Type B pancreatic cell (in vitro differentiated cells): ENCODE results near the gene RSPH1. TPM values are rescaled to one million over a fixed set of nuclear protein-coding genes. Genes with fewer than 3 reads are reported as not detected.
A peak's percentile ranks its signal among the peaks of the same experiment; 100 is the strongest.

Experiments
- DNase-seq: peaks from one replicate; pipeline ENCODE4 v3.0.0; 2021; ENCODE audit warnings: mixed read lengths; ENCODE audit not compliant: unreplicated experiment; ENCODE audit errors: extremely low spot score
- H3K27ac Mint-ChIP-seq: 2 replicates; pipeline ENCODE4 v1.8.0; 2021; ENCODE audit warnings: mild to moderate bottlenecking, mixed read lengths
- H3K27me3 Mint-ChIP-seq: 2 replicates; pipeline ENCODE4 v1.8.0; 2021; ENCODE audit warnings: mixed read lengths
- H3K36me3 Mint-ChIP-seq: 2 replicates; pipeline ENCODE4 v1.8.0; 2021; ENCODE audit warnings: mixed read lengths
- H3K4me1 Mint-ChIP-seq: one replicate; pipeline ENCODE4 v1.8.0; 2021; ENCODE audit warnings: mixed read lengths; ENCODE audit not compliant: unreplicated experiment
- H3K4me3 Mint-ChIP-seq: 2 replicates; pipeline ENCODE4 v1.8.0; 2021; ENCODE audit warnings: mild to moderate bottlenecking, mixed read lengths
- H3K9me3 Mint-ChIP-seq: 2 replicates; pipeline ENCODE4 v1.8.0; 2021; ENCODE audit warnings: mixed read lengths
- CTCF ChIP-seq: fragments of 200-600 bp; sonication (generic); conservative IDR thresholded peaks from 2 replicates; pipeline ENCODE4 v1.5.0; 2021; ENCODE audit warnings: antibody characterized with exemption, mild to moderate bottlenecking
- total RNA-seq: library from RNA; stranded (reverse); gene quantifications from 2 replicates; pipeline ENCODE4 v1.2.1, GENCODE V29; 2021; ENCODE audit warnings: low replicate concordance

The RSPH1 gene
- total RNA-seq, 1 donor from 2014 or later = 5.2 TPM

- Mint-ChIP-seq H3K4me3 (no peak overlapping the region), H3K27ac (no peak overlapping the region), H3K36me3 (peaks cover 9% of the 10 kb centered on the region), H3K4me1 (peaks cover 31% of the 10 kb centered on the region), H3K9me3 (no peaks in the 10 kb centered on the region), H3K27me3 (no peaks in the 10 kb centered on the region)
- TF ChIP-seq CTCF = no peak
- DNase-seq = no peak
These were observed 43.3 kb upstream of the RSPH1 start for GRCh38 chr21:42539342-42539741.

DNA sequence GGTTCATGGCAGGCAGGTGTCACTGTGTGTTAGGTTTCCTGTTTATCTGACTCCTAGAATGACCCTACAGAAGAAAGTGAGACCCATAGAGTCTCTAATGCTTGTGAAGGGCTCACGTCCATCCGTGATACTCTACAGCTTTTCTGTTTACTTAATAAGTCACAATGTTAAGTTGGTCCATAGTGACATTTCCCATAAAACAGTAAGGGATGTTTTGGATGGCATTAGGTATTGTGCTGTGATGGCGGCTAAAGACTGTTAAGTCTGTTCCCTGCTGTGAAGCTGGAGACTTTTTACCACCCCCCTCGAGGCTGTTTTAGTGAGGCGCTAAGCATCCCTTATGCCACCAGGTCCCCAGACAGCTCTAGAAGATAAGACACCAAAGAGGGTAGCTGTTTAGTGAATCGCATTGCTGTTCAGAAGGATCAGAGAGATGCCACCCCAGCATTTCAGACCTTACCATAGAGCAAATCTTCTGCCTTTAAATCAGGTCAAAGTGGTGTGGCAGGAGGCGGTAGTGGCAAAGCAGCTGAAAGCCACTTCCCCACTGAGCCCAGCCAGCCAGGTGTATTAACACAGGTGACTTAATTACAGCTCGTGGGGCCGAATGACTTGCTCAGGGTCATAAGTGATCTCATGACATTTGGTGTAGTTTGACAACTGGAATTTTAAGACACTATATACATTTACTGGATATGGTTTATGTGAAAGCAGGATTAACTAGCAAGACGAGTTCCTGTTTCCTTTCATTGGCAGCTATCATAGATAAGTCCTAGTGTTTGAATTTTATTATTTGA, 42.7 kb upstream of the RSPH1 start:
- TF ChIP-seq CTCF = no peak
- Mint-ChIP-seq H3K4me3 (no peak overlapping the region), H3K27ac (no peak overlapping the region), H3K27me3 (no peaks in the 10 kb centered on the region), H3K36me3 (peaks cover 9% of the 10 kb centered on the region), H3K9me3 (no peaks in the 10 kb centered on the region), H3K4me1 (peaks cover 31% of the 10 kb centered on the region)
- DNase-seq = no peak

DNA sequence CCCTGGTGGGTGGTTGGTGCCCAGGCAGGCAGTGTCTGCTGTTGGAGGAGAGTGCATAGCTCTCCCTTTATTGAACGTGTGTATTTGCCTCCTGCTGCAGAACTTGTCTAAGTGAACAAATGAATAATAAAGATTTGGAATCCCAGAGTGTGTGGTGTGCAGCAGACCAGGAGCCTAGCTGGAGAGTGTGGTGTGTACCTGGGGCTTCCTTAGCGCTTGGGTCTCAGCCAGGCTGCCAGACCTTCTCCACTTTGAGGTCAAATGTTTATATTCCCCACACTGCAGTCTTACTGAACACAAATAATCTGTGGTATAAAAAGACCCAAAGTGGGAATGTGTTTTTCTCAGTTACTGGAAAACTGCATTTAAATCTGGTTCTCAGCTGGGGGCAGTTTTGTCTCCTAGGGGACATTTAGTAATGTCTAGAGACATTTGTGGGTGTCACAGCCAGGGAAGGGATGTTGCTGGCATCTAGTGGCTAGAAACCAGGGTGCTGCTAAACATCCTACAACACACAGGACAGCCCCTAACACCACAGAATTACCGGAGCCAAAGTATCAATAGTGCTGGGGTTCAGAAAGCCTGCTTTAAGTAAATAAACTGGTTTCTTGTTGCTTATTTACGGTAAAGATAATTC, 41.2 kb upstream of the RSPH1 start:
- Mint-ChIP-seq H3K4me3 (no peak overlapping the region), H3K27me3 (no peaks in the 10 kb centered on the region), H3K4me1 (peaks cover 31% of the 10 kb centered on the region), H3K36me3 (peaks cover 9% of the 10 kb centered on the region), H3K27ac (no peak overlapping the region), H3K9me3 (no peaks in the 10 kb centered on the region)
- peak; percentile 53 for TF ChIP-seq CTCF
- DNase-seq = no peak

GRCh38 chr21:42536601-42537000, 40.6 kb upstream of the RSPH1 start:
- TF ChIP-seq CTCF = no peak
- Mint-ChIP-seq H3K27ac (no peak overlapping the region), H3K9me3 (no peaks in the 10 kb centered on the region), H3K4me1 (peaks cover 31% of the 10 kb centered on the region), H3K4me3 (no peak overlapping the region), H3K27me3 (no peaks in the 10 kb centered on the region), H3K36me3 (peaks cover 9% of the 10 kb centered on the region)
- no peak for DNase-seq

DNA sequence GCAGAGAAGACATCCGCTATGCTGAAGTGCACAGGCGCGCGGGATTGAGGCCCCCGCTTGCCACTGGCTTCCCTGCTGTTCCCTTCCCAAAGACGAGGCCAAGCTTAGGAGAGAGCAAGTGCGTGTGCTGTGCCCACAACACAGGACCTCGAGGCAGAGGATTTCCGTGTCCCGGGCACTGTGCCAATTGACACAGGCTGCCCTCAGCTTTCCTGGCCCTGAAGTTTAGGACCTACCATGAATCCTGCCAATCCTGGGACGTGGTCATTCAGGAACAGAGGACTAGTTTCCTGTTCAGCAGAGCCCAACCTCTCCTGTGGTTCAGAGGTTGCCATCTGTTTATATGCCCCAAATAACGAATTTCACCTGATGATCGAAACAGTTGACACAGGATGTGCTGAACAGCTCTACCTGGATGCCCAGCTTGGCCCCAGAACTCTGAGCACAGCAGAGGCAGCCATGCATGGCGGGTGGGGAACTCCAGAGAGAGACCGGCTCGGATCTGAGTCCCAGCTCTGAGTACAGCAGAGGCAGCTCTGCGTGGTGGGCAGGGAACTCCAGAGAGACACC, 39.7 kb upstream of the RSPH1 start:
- Mint-ChIP-seq H3K36me3 (peaks cover 9% of the 10 kb centered on the region), H3K27ac (no peak overlapping the region), H3K9me3 (no peaks in the 10 kb centered on the region), H3K4me3 (no peak overlapping the region), H3K27me3 (no peaks in the 10 kb centered on the region), H3K4me1 (peaks cover 31% of the 10 kb centered on the region)
- DNase-seq = no peak
- no peak for TF ChIP-seq CTCF
